Astrocyte of the spinal cord (primary cell): ENCODE measurements around the gene PRDX2.

Source experiments
- DNase-seq: peaks from one replicate; pipeline ENCODE4 v3.0.0; 2011; ENCODE audit warnings: low read depth, low spot score
- H3K4me3 ChIP-seq: 2 replicates; pipeline ENCODE4 v1.5.1; 2011; ENCODE audit warnings: low read depth, mild to moderate bottlenecking, low read length, moderate library complexity
- CTCF ChIP-seq: IDR thresholded peaks from 2 replicates; pipeline ENCODE4 v1.5.1; 2012; ENCODE audit warnings: low read depth, mild to moderate bottlenecking, low read length, inconsistent platforms
- in situ Hi-C: cut with HindIII; loops from 2 replicates; pipeline ENCODE4 v1.10.0; 2017; ENCODE audit warnings: low sequenced_read_pairs

PRDX2 gene

GRCh38 chr19:12834976-12835757 lies 33.6 kb upstream of the PRDX2 start:
- DNase-seq: no peak
- no peak overlapping the region for H3K4me3 ChIP-seq
- TF ChIP-seq CTCF: no peak
- in situ Hi-C loops: no loop called here

- in situ Hi-C loops: no loop called here
- DNase-seq: no peak
Measured at GRCh38 chr19:12834566-12834943, 33.0 kb upstream of the PRDX2 start, which contains the start of gene RTBDN. TSS of gene RTBDN (minus strand) at chr19:12834579. CDS start at chr19:12829979, 4,600 bp downstream.

GRCh38 chr19:12833738-12834565 lies 32.4 kb upstream of the PRDX2 start:
- peak overlapping the region; percentile 31 for H3K4me3 ChIP-seq
- in situ Hi-C loops: no loop called here
- DNase-seq: no peak
- no peak for TF ChIP-seq CTCF

More at GRCh38 chr19:12834566-12834943, 33.0 kb upstream of the PRDX2 start, which contains the start of gene RTBDN:
- H3K4me3 ChIP-seq: peak within 1 kb of the TSS; percentile 31
- no peak for TF ChIP-seq CTCF

- H3K4me3 ChIP-seq: no peak overlapping the region
- DNase-seq: no peak
- TF ChIP-seq CTCF: no peak
- in situ Hi-C loops: no loop called here
Measured at GRCh38 chr19:12833418-12833737, 31.8 kb upstream of the PRDX2 start.

- no peak overlapping the region for H3K4me3 ChIP-seq
- in situ Hi-C loops: no loop called here
- DNase-seq: no peak
- TF ChIP-seq CTCF: no peak
Measured at GRCh38 chr19:12828494-12828893, 26.9 kb upstream of the PRDX2 start.

- DNase-seq: no peak
- in situ Hi-C loops: no loop called here
- no peak overlapping the region for H3K4me3 ChIP-seq
- peak; percentile 47 for TF ChIP-seq CTCF
Measured at GRCh38 chr19:12825254-12826131, 23.9 kb upstream of the PRDX2 start.
